Measurements from ENCODE around the gene RDX.

DNA sequence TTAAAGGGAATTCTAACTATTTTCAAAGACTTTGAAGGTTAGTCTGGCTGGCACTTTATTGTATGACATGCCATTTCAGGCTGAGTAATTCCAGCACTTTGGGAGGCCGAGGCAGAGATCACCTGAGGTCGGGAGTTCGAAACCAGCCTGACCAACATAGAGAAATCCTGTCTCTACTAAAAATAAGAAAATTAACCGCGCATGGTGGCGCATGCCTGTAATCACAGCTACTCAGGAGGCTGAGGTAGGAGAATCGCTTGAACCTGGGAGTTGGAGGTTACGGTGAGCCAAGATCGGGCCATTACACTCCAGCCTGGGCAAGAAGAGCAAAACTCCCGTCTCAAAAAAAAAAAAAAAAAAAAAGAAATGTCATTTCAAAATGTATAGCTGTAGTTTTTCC is 95.6 kb downstream of the RDX start:
- TF ChIP-seq, protein P1, sequence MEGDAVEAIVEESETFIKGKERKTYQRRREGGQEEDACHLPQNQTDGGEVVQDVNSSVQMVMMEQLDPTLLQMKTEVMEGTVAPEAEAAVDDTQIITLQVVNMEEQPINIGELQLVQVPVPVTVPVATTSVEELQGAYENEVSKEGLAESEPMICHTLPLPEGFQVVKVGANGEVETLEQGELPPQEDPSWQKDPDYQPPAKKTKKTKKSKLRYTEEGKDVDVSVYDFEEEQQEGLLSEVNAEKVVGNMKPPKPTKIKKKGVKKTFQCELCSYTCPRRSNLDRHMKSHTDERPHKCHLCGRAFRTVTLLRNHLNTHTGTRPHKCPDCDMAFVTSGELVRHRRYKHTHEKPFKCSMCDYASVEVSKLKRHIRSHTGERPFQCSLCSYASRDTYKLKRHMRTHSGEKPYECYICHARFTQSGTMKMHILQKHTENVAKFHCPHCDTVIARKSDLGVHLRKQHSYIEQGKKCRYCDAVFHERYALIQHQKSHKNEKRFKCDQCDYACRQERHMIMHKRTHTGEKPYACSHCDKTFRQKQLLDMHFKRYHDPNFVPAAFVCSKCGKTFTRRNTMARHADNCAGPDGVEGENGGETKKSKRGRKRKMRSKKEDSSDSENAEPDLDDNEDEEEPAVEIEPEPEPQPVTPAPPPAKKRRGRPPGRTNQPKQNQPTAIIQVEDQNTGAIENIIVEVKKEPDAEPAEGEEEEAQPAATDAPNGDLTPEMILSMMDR (IDR thresholded peaks at IDR 0.05 in 2 of 3, conservative IDR thresholded peaks at IDR 0.05 in 1 of 3; ENCODE audit: control insufficient read depth in 2 of 3, extremely low read depth in 1 of 3, insufficient read depth in 1 of 3, low read depth in 3 of 3, low read length in 3 of 3) = no peak
- TF ChIP-seq EGR1 (IDR thresholded peaks at IDR 0.05; ENCODE audit: borderline replicate concordance in 1 of 2, low read depth in 2 of 2, low read length in 2 of 2) (no peak), JUND (IDR thresholded peaks at IDR 0.05; ENCODE audit: low read depth, low read length) (no peak), HDGF (IDR thresholded peaks at IDR 0.05) (no peak), RFX5 (IDR thresholded peaks at IDR 0.05; ENCODE audit: low read depth, low read length) (no peak), POLR2A (IDR thresholded peaks at IDR 0.05; ENCODE audit: low read depth, low read length) (no peak), SIN3A (IDR thresholded peaks at IDR 0.05; ENCODE audit: low read depth, low read length) (no peak), POLR2AphosphoS5 (IDR thresholded peaks at IDR 0.05; ENCODE audit: low read length) (no peak), EZH2 (IDR thresholded peaks at IDR 0.05; ENCODE audit: borderline replicate concordance, control insufficient read depth, low read depth, low read length) (no peak)
- TF ChIP-seq, protein P2, sequence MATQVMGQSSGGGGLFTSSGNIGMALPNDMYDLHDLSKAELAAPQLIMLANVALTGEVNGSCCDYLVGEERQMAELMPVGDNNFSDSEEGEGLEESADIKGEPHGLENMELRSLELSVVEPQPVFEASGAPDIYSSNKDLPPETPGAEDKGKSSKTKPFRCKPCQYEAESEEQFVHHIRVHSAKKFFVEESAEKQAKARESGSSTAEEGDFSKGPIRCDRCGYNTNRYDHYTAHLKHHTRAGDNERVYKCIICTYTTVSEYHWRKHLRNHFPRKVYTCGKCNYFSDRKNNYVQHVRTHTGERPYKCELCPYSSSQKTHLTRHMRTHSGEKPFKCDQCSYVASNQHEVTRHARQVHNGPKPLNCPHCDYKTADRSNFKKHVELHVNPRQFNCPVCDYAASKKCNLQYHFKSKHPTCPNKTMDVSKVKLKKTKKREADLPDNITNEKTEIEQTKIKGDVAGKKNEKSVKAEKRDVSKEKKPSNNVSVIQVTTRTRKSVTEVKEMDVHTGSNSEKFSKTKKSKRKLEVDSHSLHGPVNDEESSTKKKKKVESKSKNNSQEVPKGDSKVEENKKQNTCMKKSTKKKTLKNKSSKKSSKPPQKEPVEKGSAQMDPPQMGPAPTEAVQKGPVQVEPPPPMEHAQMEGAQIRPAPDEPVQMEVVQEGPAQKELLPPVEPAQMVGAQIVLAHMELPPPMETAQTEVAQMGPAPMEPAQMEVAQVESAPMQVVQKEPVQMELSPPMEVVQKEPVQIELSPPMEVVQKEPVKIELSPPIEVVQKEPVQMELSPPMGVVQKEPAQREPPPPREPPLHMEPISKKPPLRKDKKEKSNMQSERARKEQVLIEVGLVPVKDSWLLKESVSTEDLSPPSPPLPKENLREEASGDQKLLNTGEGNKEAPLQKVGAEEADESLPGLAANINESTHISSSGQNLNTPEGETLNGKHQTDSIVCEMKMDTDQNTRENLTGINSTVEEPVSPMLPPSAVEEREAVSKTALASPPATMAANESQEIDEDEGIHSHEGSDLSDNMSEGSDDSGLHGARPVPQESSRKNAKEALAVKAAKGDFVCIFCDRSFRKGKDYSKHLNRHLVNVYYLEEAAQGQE (IDR thresholded peaks at IDR 0.05; ENCODE audit: low read depth, low read length) = no peak
- TF ChIP-seq, protein P3, sequence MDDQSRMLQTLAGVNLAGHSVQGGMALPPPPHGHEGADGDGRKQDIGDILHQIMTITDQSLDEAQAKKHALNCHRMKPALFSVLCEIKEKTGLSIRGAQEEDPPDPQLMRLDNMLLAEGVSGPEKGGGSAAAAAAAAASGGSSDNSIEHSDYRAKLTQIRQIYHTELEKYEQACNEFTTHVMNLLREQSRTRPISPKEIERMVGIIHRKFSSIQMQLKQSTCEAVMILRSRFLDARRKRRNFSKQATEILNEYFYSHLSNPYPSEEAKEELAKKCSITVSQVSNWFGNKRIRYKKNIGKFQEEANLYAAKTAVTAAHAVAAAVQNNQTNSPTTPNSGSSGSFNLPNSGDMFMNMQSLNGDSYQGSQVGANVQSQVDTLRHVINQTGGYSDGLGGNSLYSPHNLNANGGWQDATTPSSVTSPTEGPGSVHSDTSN (IDR thresholded peaks at IDR 0.05; ENCODE audit: insufficient replicate concordance, low read depth, low read length) = no peak
